K562 (cell line): Measurements from ENCODE around the gene SLC9A1. TPM values are rescaled to one million over a fixed set of nuclear protein-coding genes. Genes with fewer than 3 reads are reported as not detected.

Experiments used
- CBFA2T2 ChIP-seq: fragments of 450-650 bp; conservative IDR thresholded peaks from 2 replicates; pipeline ENCODE4 v1.6.1; 2017; ENCODE audit warnings: mild to moderate bottlenecking
- CBX3 ChIP-seq, 2 experiments: IDR thresholded peaks; 1 replicate in 1 of 2; 2 replicates in 1 of 2; pipeline ENCODE4 v1.6.1; 2012; ENCODE audit warnings: inconsistent platforms in 2 of 2, low read length in 2 of 2, borderline replicate concordance in 1 of 2, control low read depth in 1 of 2
- CEBPG ChIP-seq, 3 experiments: fragments of 200-800 bp in 1 of 3; sonication (Bioruptor generic) in 1 of 3; sonication (generic) in 1 of 3; formaldehyde crosslinking in 1 of 3; IDR thresholded peaks in 2 of 3; conservative IDR thresholded peaks in 1 of 3; 2 replicates each; pipeline versions ENCODE4 v1.6.1 to v1.8.0; 2016 to 2022; ENCODE audit warnings: missing compliant biosample characterization in 2 of 3, missing genetic modification characterization in 2 of 3, mild to moderate bottlenecking in 1 of 3, missing genetic modification reagents in 1 of 3
- CTBP1 ChIP-seq: fragments of 450-650 bp; IDR thresholded peaks from 2 replicates; pipeline ENCODE4 v1.6.1; 2016; ENCODE audit warnings: borderline replicate concordance
- ELF2 ChIP-seq: fragments of 250-450 bp; sonication (Bioruptor Pico); IDR thresholded peaks from 2 replicates; pipeline ENCODE4 v1.5.0; 2021; ENCODE audit warnings: mild to moderate bottlenecking
- ELK1 ChIP-seq: sonication (generic); formaldehyde crosslinking; IDR thresholded peaks from 2 replicates; pipeline ENCODE4 v1.8.1; 2022; ENCODE audit warnings: missing genetic modification reagents
- FOXA1 ChIP-seq: fragments of 450-650 bp; IDR thresholded peaks from 2 replicates; pipeline ENCODE4 v1.6.1; 2016; ENCODE audit warnings: mild to moderate bottlenecking, borderline replicate concordance
- FUS ChIP-seq: fragments of 200-400 bp; formaldehyde crosslinking; optimal IDR thresholded peaks from 2 replicates; pipeline ENCODE3; 2017; ENCODE audit warnings: low read depth, low read length
- LCOR ChIP-seq: sonication (generic); formaldehyde crosslinking; IDR thresholded peaks from 2 replicates; pipeline ENCODE4 v1.8.0; 2022; ENCODE audit warnings: mild to moderate bottlenecking, missing genetic modification reagents
- MTA1 ChIP-seq: fragments of 450-650 bp; IDR thresholded peaks from 2 replicates; pipeline ENCODE4 v1.6.1; 2017; ENCODE audit warnings: borderline replicate concordance
- NCOA4 ChIP-seq: fragments of 450-650 bp; IDR thresholded peaks from 2 replicates; pipeline ENCODE4 v1.6.1; 2018; ENCODE audit warnings: mild to moderate bottlenecking; ENCODE audit not compliant: partially characterized antibody
- NFE2L1 ChIP-seq: fragments of 450-650 bp; IDR thresholded peaks from 2 replicates; pipeline ENCODE4 v1.6.1; 2016; ENCODE audit warnings: missing genetic modification characterization, low read depth, mild to moderate bottlenecking, missing compliant biosample characterization, moderate library complexity, borderline replicate concordance
- RB1 ChIP-seq: fragments of 450-650 bp; IDR thresholded peaks from 2 replicates; pipeline ENCODE4 v1.6.1; 2017; ENCODE audit warnings: low read depth, mild to moderate bottlenecking
- RFX7 ChIP-seq: fragments of 250-450 bp; sonication (Bioruptor Pico); IDR thresholded peaks from 2 replicates; pipeline ENCODE4 v1.5.1; 2021; ENCODE audit warnings: mild to moderate bottlenecking
- SREBF1 ChIP-seq: fragments of 150-350 bp; IDR thresholded peaks from 2 replicates; pipeline ENCODE4 v1.6.1; 2014; ENCODE audit warnings: antibody characterized with exemption, low read depth, low read length, borderline replicate concordance
- SRSF3 ChIP-seq: fragments of 200-400 bp; formaldehyde crosslinking; IDR thresholded peaks from 2 replicates; pipeline ENCODE4 v1.6.1; 2016; ENCODE audit warnings: mild to moderate bottlenecking, low read length, moderate library complexity; ENCODE audit not compliant: insufficient read depth
- TRIM24 ChIP-seq, 2 experiments: fragments of 450-650 bp; IDR thresholded peaks; 2 replicates each; pipeline ENCODE4 v1.6.1; 2016
- XRCC4 ChIP-seq: IDR thresholded peaks from one replicate; pipeline ENCODE4 v1.6.1; 2011; ENCODE audit not compliant: insufficient read depth, insufficient read length; ENCODE audit errors: extremely low read depth
- ZC3H4 ChIP-seq: sonication (generic); formaldehyde crosslinking; IDR thresholded peaks from 2 replicates; pipeline ENCODE4 v1.9.0; 2021; ENCODE audit warnings: missing genetic modification reagents, borderline replicate concordance
- ZNF584 ChIP-seq: fragments of 200-800 bp; sonication (Bioruptor generic); IDR thresholded peaks from 2 replicates; pipeline ENCODE4 v1.6.1; 2016; ENCODE audit warnings: low read depth, mild to moderate bottlenecking, missing genetic modification characterization, missing compliant biosample characterization
- ZNF592 ChIP-seq: fragments of 450-650 bp; IDR thresholded peaks from 2 replicates; pipeline ENCODE4 v1.6.1; 2017; ENCODE audit warnings: antibody characterized with exemption, mild to moderate bottlenecking
- polyA plus RNA-seq, 8 experiments: library from polyadenylated mRNA; depleted of rRNA in 4 of 8; stranded (reverse) in 5 of 8; unstranded in 3 of 8; fragments of >200 nt; fragmentation: Nextera tagmentation in 2 of 8; fragmentation: Illumina TruSeq in 1 of 8; extraction: Ambion mirVana in 2 of 8; extraction: Trizol in 1 of 8; gene quantifications; 2 replicates each; pipeline versions ENCODE4 v1.2.1 to v1.2.3, GENCODE V29; 2011 to 2014; ENCODE audit warnings: inconsistent platforms in 1 of 8, missing spikeins in 1 of 8
- total RNA-seq, 7 experiments: library from RNA; depleted of rRNA in 6 of 7; stranded (reverse); fragments of >200 nt in 6 of 7; fragmentation: Illumina TruSeq in 2 of 7; extraction: Trizol in 2 of 7; gene quantifications; 2 replicates each; pipeline versions ENCODE4 v1.2.1 to v1.2.3, GENCODE V29; 2011 to 2021; ENCODE audit warnings: low replicate concordance in 1 of 7

Gene SLC9A1
- total and polyA plus RNA-seq, 9 of the 15 experiments (the other 6 are each of a cell fraction or from before 2014, with no cell fraction given): 0.59 to 14.4 (median 2.0) TPM

- no peak for TF ChIP-seq ELK1 (CRISPR knock-in tag)
- no peak for TF ChIP-seq NFE2L1 (tag)
- peak; percentile 61; the same call in 1 of the 2 replicates for TF ChIP-seq ELF2
- peak in 1 of 2 experiments; percentile 63; a peak in 1 of 3 replicates for TF ChIP-seq CBX3 (IDR thresholded peaks at IDR 0.05; ENCODE audit: borderline replicate concordance in 1 of 2, low read length in 2 of 2)
- TF ChIP-seq SREBF1: no peak
- no peak for TF ChIP-seq ZC3H4
- TF ChIP-seq CBFA2T2: peak; percentile 59
- no peak for TF ChIP-seq FOXA1
- no peak for TF ChIP-seq RFX7 (CRISPR knock-in tag)
- peak; percentile 49; the same call in 1 of the 2 replicates for TF ChIP-seq ZNF592
- TF ChIP-seq CTBP1: peak; percentile 75
- no peak for TF ChIP-seq SRSF3
- TF ChIP-seq NCOA4: no peak
- 0 out of 2 replicates have a peak, but pooled peaks have one; percentile 37 for TF ChIP-seq LCOR (CRISPR knock-in tag)
- TF ChIP-seq FUS: no peak
- peak; percentile 87 for TF ChIP-seq ZNF584
- TF ChIP-seq XRCC4: no peak
- peak; percentile 49 to 60; a peak in 3 of 4 replicates for TF ChIP-seq TRIM24 (IDR thresholded peaks at IDR 0.05)
- TF ChIP-seq CEBPG (CRISPR knock-in tag; IDR thresholded peaks at IDR 0.05): peak; percentile 94
- peak; percentile 76 to 93 for TF ChIP-seq CEBPG (tag; conservative IDR thresholded peaks at IDR 0.05 in 1 of 2, IDR thresholded peaks at IDR 0.05 in 1 of 2)
- 0 out of 2 replicates have a peak, but pooled peaks have one; percentile 16 for TF ChIP-seq MTA1
- TF ChIP-seq RB1: peak; percentile 54; the same call in 1 of the 2 replicates
Observed at GRCh38 chr1:27111626-27112573, 43.0 kb downstream of the SLC9A1 start (continued).
